NCI-H146 (cell line): Measurements from ENCODE around the gene ARMC2.

Source experiments
- DNase-seq: peaks from one replicate; lab custom pipeline; 2025; lab: John Stamatoyannopoulos, UW

The ARMC2 gene

DNA sequence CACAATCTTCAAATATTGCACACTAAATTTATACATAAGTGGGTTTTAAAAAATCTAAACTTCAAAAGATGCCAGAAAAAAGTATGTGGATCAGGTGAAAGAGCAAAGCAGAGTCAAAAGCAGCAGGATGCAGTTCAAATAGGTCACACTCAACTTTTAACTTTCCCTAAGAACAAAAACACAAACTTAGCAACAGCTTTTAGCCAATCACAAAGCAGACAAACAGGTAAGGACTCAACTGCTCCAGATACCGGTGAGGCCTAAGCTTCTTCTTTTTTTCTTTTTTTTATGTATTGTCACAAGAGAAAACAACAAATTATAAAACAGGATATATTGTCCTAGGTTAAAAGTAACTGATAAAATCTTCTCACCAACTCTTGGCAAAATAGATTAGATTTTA lies 171.7 kb downstream of the ARMC2 start:
- DNase-seq: no peak

DNA sequence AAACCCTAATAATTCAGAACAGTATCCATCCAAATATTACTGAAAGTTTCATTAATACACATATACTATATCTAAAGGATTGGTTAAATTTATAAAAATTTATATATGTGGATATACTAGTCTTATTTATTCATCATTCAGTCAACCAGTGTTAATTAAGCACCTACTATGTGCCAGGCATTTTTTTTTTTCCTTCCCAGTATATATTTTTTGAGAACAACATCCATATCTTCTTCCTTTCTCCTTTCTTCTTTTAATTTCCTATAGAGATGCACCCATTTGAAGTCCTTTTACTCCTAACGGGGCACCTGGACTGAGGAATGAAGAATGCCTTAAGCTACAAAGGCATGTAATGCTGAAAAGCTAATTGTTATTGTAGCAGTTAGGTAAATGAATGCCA lies 173.6 kb downstream of the ARMC2 start:
- no peak for DNase-seq

- no peak for DNase-seq
Observed at GRCh38 chr6:109023356-109023925, 175.2 kb downstream of the ARMC2 start.
